Tibial nerve (tissue), 4 donors: ENCODE measurements around the gene CFAP54. TPM values are rescaled to one million over a fixed set of nuclear protein-coding genes. Genes with fewer than 3 reads are reported as not detected.

ENCODE experiments used
- DNase-seq, 2 donors: peaks; one replicate each; pipeline ENCODE4 v3.0.0-alpha.2; 2019; ENCODE audit warnings: low spot score in 2 of 2
- H3K27ac ChIP-seq, 4 donors: fragments of 200-600 bp; sonication (generic) in 3 of 4; one replicate each; pipeline ENCODE4 v1.5.1; 2017 to 2019; ENCODE audit warnings: mild to moderate bottlenecking in 1 of 4
- H3K27me3 ChIP-seq, 2 donors: fragments of 200-600 bp; sonication (generic) in 1 of 2; one replicate each; pipeline versions ENCODE4 v1.5.1 to v1.6.0; 2017 to 2019
- H3K36me3 ChIP-seq, 3 donors: fragments of 200-600 bp; sonication (generic); one replicate each; pipeline ENCODE4 v1.5.1; 2018 to 2019
- H3K4me1 ChIP-seq, 4 donors: fragments of 200-600 bp; sonication (generic) in 3 of 4; one replicate each; pipeline ENCODE4 v1.5.1; 2017 to 2019
- H3K4me3 ChIP-seq, 4 donors: fragments of 200-600 bp; sonication (generic) in 3 of 4; one replicate each; pipeline ENCODE4 v1.5.1; 2017 to 2019; ENCODE audit warnings: mild to moderate bottlenecking in 1 of 4, moderate library complexity in 1 of 4
- H3K9me3 ChIP-seq, 4 donors: fragments of 200-600 bp; sonication (generic) in 3 of 4; one replicate each; pipeline ENCODE4 v1.5.1; 2017 to 2019
- EP300 ChIP-seq, 2 donors: sonication (generic); formaldehyde crosslinking; IDR thresholded peaks; one replicate each; pipeline ENCODE4 v1.6.1; 2017; ENCODE audit warnings: antibody characterized with exemption in 2 of 2, mild to moderate bottlenecking in 1 of 2
- POLR2A ChIP-seq, 2 donors: fragments of 450-650 bp; IDR thresholded peaks; one replicate each; pipeline ENCODE4 v1.6.1; 2017; ENCODE audit warnings: antibody characterized with exemption in 2 of 2, mild to moderate bottlenecking in 2 of 2, moderate library complexity in 2 of 2
- WGBS, 2 donors: methylation state at CpG; one replicate each; pipeline ENCODE4 v1.1.5; 2018; 5-methylcytosine and 5-hydroxymethylcytosine counted together
- total RNA-seq, 4 donors: library from RNA; depleted of rRNA; stranded (reverse); fragments of >200 nt; gene quantifications; one replicate each; pipeline ENCODE4 v1.1.0, GENCODE V29; 2016
- TF ChIP-seq, protein P1 (sequence below), 5 experiments: fragments of 200-600 bp in 3 of 5; fragments of 450-650 bp in 2 of 5; sonication (generic) in 3 of 5; IDR thresholded peaks; one replicate each; pipeline ENCODE4 v1.5.1; 2016 to 2019; ENCODE audit warnings: antibody characterized with exemption in 5 of 5, mild to moderate bottlenecking in 3 of 5, moderate library complexity in 2 of 5

Gene CFAP54
- total RNA-seq, 4 donors from 2014 or later, result 0.87 to 6.7 (median 2.1) TPM

DNA sequence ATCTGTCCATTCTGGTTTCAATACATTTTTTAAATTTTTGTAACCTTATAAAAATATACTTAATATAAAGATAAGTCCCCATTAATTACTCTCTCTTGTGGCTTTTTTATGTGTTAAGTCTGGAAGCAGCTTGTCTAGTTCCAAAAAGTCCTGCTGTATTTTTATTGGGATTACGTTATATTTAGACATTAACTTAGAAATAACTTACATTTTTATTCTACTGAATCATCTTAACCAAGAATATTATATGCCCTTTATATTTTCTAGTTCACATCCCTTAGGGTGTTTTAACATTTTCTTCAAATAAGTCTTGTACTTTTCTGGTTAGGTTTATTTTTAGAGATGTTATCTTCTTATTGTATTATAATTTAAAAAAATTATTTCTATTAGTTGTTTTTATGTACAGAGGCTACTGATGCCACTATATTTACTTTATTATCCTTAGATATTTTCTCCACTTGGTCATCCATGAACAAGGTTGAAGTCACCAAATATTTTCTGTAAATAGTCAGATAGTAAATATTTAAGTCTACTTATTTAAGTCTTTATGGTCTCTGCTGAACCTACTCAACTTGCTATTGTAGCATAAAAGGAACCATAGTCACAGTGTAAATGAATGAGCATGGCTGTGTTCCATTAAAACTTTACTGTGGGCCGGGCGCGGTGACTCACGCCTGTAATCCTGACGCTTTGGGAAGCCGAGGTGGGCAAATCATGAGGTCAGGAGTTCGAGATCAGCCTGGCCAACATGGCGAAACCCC, 285.3 kb downstream of the CFAP54 start:
- H3K27me3 ChIP-seq, result no peaks in the 10 kb centered on the region
- H3K4me3 ChIP-seq, result no peak overlapping the region
- H3K9me3 ChIP-seq, result no peaks in the 10 kb centered on the region
- no peaks in the 10 kb centered on the region for H3K36me3 ChIP-seq
- no peak overlapping the region for H3K27ac ChIP-seq
- TF ChIP-seq POLR2A (IDR thresholded peaks at IDR 0.05) (no peak), EP300 (IDR thresholded peaks at IDR 0.05) (no peak)
- TF ChIP-seq, protein P1, sequence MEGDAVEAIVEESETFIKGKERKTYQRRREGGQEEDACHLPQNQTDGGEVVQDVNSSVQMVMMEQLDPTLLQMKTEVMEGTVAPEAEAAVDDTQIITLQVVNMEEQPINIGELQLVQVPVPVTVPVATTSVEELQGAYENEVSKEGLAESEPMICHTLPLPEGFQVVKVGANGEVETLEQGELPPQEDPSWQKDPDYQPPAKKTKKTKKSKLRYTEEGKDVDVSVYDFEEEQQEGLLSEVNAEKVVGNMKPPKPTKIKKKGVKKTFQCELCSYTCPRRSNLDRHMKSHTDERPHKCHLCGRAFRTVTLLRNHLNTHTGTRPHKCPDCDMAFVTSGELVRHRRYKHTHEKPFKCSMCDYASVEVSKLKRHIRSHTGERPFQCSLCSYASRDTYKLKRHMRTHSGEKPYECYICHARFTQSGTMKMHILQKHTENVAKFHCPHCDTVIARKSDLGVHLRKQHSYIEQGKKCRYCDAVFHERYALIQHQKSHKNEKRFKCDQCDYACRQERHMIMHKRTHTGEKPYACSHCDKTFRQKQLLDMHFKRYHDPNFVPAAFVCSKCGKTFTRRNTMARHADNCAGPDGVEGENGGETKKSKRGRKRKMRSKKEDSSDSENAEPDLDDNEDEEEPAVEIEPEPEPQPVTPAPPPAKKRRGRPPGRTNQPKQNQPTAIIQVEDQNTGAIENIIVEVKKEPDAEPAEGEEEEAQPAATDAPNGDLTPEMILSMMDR (IDR thresholded peaks at IDR 0.05), result no peak
- DNase-seq, result no peak
- 77 to 79% methylated on average over 9 of the region's 9 CpGs for WGBS, 2 donors
- H3K4me1 ChIP-seq, result no peaks in the 10 kb centered on the region

DNA sequence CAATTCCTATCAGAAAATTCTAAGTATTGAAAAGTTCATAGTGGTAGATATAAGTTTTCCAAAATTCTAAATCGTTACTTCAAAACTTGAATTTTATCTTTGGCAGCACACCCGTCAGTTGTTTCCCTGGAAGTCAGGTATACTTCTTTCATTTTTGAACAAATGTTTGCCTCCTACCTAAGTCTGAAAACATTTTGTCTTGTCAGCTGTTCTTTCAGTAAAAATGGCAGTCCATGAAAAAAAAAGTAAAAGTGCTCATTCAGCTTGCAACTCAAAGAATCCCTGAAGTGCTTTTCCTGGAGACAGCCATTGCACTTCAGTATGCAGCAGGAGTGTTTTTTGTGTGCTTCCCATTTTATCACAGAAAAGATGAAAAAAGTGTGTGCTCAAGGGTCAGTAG, 287.5 kb downstream of the CFAP54 start:
- H3K27ac ChIP-seq, result no peak overlapping the region
- H3K9me3 ChIP-seq, result no peaks in the 10 kb centered on the region
- no peak for TF ChIP-seq POLR2A (IDR thresholded peaks at IDR 0.05)
- TF ChIP-seq, protein P1 (IDR thresholded peaks at IDR 0.05), result no peak
- no peak for TF ChIP-seq EP300 (IDR thresholded peaks at IDR 0.05)
- H3K4me3 ChIP-seq, result no peak overlapping the region
- H3K36me3 ChIP-seq, result no peaks in the 10 kb centered on the region
- DNase-seq, result no peak
- WGBS, 2 donors, result 91 to 95% methylated on average over 2 of the region's 2 CpGs
- no peaks in the 10 kb centered on the region for H3K27me3 ChIP-seq
- H3K4me1 ChIP-seq, result no peaks in the 10 kb centered on the region

DNA sequence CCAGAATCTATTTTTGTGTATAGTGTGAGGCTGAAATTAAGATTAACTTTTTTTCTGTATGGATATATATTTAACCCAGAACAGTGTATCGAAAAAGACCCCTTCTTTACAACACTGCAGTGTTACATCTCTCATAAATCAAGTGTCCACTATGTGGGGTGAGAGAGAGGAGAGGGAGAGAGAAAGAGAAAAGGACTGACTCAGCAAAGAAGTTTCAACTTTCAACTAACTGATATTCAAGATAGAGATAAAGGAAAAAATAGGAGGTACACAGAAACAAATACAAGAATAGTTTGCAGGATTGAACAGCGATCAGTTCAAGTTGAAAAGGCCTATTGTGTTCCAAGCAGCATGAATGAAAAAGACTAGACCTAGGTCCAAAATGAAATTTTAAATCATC, 291.0 kb downstream of the CFAP54 start:
- H3K27ac ChIP-seq, result no peak overlapping the region
- H3K9me3 ChIP-seq, result no peaks in the 10 kb centered on the region
- H3K4me1 ChIP-seq, result no peaks in the 10 kb centered on the region
- no peaks in the 10 kb centered on the region for H3K27me3 ChIP-seq
- no peaks in the 10 kb centered on the region for H3K36me3 ChIP-seq
- TF ChIP-seq POLR2A (IDR thresholded peaks at IDR 0.05) (no peak), EP300 (IDR thresholded peaks at IDR 0.05) (no peak)
- TF ChIP-seq, protein P1 (IDR thresholded peaks at IDR 0.05), result no peak
- whole genome bisulfite sequencing, 2 donors, result 59% methylated on average over 2 of the region's 2 CpGs
- DNase-seq, result no peak
- H3K4me3 ChIP-seq, result no peak overlapping the region

DNA sequence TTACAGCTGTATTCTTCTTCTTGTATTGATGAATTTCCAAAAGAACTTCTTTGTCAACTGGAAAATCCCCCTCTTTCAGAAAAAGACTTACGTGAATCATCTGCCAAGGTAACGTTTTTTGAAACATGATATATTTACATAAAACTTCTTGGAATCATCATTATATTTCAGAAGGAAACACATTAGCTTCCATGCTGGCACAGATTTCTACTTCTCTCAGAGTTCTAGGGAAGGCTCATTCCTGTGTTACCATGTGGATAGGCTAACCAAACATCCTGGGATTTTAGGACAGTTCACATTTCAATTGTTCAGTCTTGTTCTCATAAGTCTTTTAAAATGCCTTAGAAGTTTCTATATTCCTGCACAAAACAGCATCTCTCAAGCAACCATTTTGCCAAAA, 297.4 kb downstream of the CFAP54 start:
- Histone ChIP-seq H3K27me3 (no peaks in the 10 kb centered on the region), H3K27ac (no peak overlapping the region), H3K4me3 (no peak overlapping the region), H3K9me3 (no peaks in the 10 kb centered on the region), H3K4me1 (no peaks in the 10 kb centered on the region), H3K36me3 (no peaks in the 10 kb centered on the region)
- DNase-seq, result no peak
- TF ChIP-seq, protein P1 (IDR thresholded peaks at IDR 0.05), result no peak
- TF ChIP-seq EP300 (IDR thresholded peaks at IDR 0.05) (no peak), POLR2A (IDR thresholded peaks at IDR 0.05) (no peak)
- 49 to 56% methylated on average over 2 of the region's 2 CpGs for WGBS, 2 donors

DNA sequence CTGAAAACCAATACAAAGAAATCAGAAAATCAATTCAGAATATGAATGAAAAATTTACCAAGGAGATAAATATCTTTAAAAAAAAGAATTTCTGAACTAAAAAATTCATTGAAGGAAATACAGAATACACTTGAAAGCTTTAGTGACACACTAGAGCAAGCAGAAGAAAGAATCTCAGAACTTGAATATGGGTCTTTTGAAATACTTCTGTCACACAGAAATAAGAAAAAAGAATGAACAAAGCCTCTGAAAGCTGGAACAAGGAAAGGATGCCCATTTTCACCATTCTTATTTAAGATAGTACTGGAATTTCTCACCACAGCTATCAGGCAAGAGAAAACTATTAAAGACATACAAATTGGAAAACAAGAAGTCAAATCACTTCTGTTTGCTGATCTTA, 314.6 kb downstream of the CFAP54 start:
- no peaks in the 10 kb centered on the region for H3K36me3 ChIP-seq
- DNase-seq, result no peak
- H3K4me1 ChIP-seq, result no peaks in the 10 kb centered on the region
- no peak for TF ChIP-seq EP300 (IDR thresholded peaks at IDR 0.05)
- TF ChIP-seq POLR2A (IDR thresholded peaks at IDR 0.05), result no peak
- TF ChIP-seq, protein P1 (IDR thresholded peaks at IDR 0.05), result no peak
- H3K4me3 ChIP-seq, result no peak overlapping the region
- H3K9me3 ChIP-seq, result peaks cover 0 to 24% (median 0%) of the 10 kb centered on the region in 4 donors
- H3K27ac ChIP-seq, result no peak overlapping the region
- H3K27me3 ChIP-seq, result no peaks in the 10 kb centered on the region
